Renal cortex interstitium (tissue), 11 donors: ENCODE data around the gene LMNB1. TPM values are rescaled to one million over a fixed set of nuclear protein-coding genes. Genes with fewer than 3 reads are reported as not detected.
A peak's percentile ranks its signal among the peaks of the same experiment; 100 is the strongest.

Source experiments
- DNase-seq, 11 donors: peaks; one replicate each; pipeline ENCODE4 v3.0.0-alpha.2; 2013; ENCODE audit warnings: low read depth in 9 of 11, low spot score in 4 of 11; ENCODE audit errors: extremely low read depth in 1 of 11
- polyA plus RNA-seq, 3 donors: library from polyadenylated mRNA; unstranded; fragments of 120-200 nt; gene quantifications; one replicate each; pipeline ENCODE4 v1.2.1, GENCODE V29; 2013; ENCODE audit not compliant: insufficient read length in 3 of 3

The LMNB1 gene
- polyA plus RNA-seq, 3 donors, result 91.6 to 161 (median 160) TPM

DNA sequence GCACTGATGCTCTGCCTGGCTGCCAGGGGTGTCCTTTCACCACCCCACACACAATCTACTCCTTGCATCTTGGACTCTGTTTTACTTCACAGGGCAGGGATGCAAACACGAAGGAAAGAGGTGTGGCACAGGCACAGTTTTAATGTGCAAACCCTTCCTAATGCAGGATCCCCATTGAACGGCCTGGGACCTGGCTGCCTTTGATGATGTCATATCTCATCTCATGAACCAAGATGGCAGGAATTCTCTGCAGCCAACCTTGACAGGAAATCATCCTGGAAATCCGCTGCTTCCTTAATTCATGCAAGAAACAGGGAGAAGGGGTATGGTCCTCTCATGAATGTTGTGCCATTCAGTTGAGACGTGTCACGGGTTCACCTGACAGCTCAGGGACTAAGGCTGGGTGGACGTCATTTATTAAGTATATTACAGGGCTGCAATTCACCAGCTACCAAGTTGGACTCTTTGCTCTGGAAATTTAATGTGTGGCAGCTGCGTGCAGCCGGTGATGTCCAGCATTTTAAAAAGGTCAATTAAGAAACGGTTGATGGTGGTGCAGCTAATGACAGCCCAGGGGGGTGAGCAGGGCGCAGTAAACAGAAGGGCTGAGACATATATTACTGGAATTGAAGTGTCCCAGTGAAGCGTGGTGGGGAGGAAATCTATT lies 91.5 kb downstream of the LMNB1 start:
- peak in 5 of 11 donors; percentile 34 to 67 (median 65) for DNase-seq

DNA sequence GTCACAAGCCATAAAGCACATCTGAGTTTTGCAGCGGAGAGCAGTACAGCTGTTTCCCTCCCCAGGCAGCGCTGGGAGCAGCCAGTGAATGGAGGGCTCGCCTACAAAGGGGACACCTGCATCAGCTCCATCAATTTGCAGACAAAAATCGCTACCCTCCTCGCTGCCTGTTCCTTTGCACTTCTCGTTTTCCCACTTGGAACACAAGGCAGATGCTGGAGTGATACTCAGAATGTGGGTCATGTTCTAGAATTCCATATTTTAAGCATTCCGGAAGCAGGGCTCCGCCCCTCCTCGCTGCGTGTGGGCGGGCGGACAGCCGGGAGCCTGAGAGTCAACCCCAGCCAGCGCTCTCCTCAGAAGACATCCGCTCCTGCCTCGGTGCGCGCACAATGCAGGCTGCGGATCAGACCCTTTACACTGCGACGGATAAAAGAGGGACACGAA lies 92.1 kb downstream of the LMNB1 start:
- DNase-seq, result peak in 7 of 11 donors; percentile 42 to 74 (median 51)

DNA sequence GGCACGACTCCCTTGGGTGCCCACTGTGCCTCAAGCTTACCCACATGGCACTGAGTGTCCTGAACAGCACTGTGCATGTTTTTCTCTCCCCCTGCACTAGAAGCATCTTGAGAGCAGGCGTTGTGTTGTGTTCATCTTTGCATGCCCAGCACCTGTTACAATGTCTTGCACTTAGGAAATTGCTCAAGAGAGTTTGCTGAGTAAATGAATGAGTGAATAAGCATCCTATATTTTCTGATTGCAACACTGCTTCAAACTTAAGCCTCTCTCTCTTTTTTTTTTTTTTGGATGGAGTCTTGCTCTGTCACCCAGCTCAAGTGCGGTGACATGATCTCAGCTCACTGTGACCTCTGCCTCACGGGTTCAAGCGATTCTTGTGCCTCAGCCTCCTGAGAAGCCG lies 94.5 kb downstream of the LMNB1 start:
- DNase-seq, result no peak

DNA sequence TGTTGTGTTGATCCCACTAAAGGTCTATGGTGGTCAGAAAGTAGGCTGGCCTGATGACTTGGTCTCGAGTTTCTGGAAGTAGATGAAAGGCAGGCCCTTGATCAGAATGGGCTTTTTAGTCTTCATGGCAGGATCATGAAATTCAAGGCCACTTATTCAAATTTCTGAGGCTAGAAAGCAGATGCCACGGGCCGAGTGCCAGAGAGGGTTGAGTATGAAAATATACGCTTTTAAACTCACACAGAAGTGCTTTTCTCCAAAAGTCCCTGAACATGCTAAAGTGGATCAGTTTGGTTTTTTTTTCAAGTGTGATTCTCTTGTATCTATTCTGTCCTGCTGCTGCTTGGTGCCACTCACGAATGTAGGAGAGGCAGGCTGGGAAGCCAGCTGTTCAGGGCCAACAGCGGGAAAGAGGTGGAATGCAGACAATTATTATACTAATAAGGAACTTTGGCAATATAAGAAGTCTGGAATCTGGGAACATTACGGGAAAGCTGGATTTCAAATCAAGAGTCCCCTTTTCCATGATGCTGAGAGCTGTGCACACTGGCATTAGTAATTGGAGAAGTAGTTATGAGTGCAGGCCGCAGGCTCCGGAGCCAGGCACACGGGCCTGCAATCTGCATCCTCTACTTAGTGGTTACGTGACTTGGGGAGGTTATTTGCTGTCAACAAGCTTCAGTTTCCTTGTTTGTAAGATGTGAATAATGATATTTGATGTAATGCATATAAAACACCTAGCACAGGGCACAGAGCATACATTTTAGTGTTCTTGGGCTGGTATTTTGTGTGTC lies 95.8 kb downstream of the LMNB1 start:
- DNase-seq, result no peak

DNA sequence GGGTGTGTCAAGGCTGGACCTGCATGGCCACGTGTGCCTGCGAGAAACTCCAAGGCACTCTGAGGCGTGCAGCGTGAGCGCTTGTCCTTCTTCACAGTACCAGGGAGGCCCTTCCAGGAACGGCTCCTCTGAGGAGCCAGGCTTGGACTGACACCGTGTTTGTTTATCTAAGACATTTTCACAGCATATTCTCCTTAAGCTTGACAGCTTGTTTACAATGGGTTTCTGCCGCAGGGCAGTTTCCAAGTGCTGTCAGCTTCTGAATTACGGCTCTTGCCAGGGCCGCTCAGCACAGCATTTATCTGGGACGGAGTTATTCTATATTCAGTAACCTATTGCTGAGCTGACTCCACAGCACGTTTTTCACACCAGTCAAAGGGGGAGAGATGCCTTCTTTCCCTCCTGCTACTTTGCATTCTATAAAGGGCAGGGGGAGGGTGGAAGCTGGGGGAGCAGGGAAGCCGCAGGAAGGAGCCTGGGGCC lies 98.4 kb downstream of the LMNB1 start:
- DNase-seq, result peak in 5 of 11 donors; percentile 29 to 63 (median 39)

DNA sequence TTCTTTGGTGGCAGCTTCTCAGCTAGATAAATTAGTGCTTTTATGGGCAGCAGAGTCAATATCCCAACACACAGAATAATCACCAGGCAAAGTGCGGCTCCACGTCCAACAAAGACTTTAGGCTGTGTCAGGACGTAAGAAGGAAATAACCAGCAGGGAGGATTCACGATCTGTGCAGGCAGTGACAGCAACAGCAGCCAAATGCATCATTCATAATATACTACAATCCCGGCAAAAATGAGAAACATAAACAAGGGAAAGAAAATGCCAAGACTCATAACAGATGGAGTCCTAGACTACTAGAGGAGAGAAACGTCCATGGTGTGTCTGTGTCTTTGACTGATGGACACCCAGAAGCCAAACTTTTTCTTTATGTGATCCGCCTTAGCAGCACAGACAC lies 100.7 kb downstream of the LMNB1 start:
- no peak for DNase-seq

DNA sequence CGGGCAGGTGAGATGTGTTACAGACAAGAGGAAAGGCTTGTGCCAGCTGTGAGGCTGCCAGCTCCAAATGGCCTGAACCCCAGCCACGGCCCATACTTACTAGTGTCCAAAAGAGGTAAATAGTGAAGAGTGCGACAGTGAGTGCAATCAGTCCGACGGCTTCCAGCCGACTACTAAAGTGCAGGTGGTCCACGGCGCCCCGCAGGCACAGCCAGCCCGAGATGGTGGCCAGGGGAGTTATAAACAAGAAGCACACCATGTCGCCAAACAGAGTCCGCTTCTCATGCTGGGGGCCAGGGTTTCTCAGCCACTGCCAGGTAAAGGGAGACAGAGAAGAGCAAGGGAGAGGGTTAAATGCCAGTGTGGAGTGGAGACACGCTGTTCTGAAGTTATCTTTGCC lies 101.1 kb downstream of the LMNB1 start:
- no peak for DNase-seq

DNA sequence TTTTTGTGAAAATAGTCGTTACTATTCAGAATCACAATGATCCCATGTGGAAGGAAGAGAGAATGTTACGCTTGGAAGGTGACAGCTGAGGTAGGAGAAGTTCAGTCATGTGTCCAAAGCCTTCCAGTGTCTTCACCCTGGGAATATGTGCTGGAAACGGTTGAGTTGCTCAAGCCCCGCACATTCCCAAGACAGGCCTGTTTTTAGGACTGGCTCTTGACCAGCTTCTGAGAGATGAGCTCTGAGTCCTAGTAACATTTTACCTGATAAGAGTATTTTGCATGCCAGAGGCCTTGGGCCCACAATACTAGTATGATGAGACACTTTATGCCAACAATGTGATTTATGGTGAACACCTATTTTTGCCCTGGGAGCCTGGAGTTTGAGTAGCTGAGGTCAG lies 101.7 kb downstream of the LMNB1 start:
- no peak for DNase-seq

DNA sequence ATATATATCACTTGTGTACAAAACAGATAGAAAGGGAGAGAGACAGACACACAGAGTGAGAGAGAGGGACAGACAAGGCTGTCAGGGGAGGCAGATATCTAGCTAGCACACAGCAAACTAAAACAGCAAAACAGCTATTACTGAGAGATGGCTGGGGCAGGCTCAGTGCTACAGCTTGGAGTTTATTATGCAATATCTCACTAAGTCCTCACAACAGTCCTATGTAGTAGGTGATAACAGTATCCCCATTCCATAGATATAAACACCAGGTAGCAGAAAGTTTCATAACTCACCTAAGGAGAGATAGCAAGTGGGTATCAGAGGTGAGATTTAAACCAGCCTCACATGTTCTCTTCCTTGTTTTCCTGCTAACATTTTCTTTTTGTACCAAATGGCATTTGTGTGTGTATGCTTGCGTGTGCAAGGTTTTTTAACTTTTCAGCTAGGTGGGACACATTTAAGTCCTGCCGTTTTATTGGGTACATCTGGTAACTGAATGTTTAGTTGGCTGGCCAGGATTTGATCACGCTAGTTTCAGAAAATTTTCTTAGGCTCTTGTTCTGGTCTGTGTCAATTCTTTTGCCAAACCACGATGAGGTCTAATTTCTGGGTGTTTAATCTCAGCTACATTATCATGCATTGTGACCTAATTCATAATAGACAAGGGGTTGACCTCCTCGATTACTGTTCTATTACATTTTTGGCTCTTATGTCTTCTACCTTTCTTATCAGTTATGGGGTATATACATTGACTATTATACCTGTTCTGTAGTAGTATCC lies 105.1 kb downstream of the LMNB1 start:
- no peak for DNase-seq

DNA sequence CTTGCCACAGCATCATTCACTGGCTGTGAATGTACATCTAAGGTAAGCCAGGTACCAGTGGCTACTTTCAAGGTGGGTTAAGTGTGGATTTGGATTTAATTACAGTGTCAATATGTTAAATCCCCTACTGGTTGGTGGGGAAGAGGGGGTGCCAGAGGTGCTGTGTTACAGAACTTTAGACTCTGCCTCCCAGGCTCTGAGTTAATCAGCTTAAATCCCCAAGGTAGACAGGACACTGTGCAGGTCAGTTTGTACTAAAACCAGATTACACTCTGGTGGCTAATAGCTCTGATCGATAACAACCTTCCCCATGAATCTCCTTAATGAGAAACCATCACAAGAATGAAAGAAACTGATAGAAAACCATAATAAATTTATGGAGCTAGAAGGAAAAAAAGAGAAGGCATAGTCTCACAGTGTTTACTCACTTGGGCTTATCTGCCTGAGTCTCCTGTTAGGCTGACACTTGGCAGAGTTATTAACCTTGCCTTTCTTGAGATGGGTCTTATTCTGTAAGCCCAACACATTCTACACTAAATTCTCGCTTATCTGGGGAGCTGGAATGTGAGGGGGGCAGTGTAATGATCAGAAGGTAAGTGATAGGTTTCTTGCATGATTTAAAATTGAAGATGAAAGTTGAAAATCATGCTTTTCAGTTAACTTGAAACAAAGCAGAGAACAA lies 106.8 kb downstream of the LMNB1 start:
- no peak for DNase-seq

DNA sequence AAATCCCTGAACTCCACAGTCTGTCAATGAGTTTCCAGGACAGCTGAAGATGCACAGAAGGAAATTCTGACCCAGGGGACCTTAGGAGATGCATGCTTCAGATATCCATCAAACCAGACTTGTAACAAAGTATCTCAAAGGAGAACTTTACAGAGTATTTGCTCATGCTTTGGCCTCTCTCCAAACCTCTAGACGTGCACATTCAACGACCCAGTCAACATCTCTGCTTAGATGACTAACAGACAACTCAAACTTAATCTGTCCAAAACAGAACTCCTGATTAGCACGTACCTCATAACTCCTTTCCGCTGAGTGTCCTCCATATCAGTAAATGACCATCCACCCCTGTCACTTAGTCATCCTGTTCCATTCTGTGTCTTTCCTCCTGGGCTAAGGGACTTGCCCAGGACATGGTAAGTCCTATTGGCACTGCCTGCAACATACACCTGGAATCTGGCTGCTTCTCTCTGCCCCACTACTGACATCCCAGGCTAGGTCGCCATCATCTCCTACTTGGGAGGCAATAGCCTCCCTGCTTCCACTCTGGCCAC lies 107.4 kb downstream of the LMNB1 start:
- no peak for DNase-seq

Other genes starting within 250 kb of the LMNB1 start
- gene ALDH7A1, start 181.9 kb upstream of the LMNB1 start, polyA plus RNA-seq, result 100 to 1,000 TPM; 141 to 180 (median 150) TPM
- gene PHAX, start 176.2 kb upstream of the LMNB1 start, polyA plus RNA-seq, result 10 to 100 TPM; 60.8 to 98.6 (median 86.4) TPM